UCSD-AML1 (cell line): Measurements from ENCODE around the gene SLC7A14.

ENCODE experiments used
- DNase-seq: peaks from one replicate; lab custom pipeline; 2025; ENCODE audit not compliant: unreplicated experiment; lab: John Stamatoyannopoulos, UW

Gene SLC7A14

DNA sequence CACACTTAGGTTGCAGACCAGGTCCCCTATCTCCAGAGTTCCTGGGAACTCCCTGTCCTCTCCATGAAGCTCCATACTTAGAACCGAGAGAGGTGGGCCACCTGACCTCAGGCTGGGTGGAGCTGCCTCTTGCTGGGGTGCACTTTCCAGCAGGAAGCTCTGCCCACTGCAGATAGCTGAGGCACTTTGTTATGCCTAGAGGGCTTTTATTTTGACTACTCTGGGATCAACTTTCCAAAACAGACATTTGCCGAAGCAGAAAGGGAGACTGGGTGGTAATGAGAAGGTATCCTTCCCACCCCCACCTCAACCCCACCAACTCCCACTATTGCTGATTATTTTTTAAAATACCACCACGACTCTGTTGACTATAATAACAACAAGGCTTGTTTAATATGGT is 112.5 kb downstream of the SLC7A14 start:
- DNase-seq: no peak

DNA sequence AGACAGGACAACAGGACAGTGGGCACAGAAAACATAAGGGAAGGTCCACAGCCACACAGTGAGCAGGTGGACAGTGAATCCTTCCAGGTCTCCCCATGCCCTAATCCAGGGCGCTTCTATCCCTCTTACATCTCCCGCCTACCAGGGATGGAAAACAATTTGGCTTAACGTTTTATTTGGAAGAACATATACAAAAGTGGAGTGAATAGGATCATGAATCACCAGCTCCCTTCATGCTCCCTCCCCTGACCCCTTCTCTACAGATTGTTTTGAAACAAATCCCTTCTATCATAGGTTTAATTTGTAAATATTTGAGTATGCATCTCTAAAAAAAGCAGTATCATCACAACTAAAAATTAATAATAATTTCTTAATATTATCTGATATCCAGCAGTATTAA is 114.7 kb downstream of the SLC7A14 start:
- no peak for DNase-seq

DNA sequence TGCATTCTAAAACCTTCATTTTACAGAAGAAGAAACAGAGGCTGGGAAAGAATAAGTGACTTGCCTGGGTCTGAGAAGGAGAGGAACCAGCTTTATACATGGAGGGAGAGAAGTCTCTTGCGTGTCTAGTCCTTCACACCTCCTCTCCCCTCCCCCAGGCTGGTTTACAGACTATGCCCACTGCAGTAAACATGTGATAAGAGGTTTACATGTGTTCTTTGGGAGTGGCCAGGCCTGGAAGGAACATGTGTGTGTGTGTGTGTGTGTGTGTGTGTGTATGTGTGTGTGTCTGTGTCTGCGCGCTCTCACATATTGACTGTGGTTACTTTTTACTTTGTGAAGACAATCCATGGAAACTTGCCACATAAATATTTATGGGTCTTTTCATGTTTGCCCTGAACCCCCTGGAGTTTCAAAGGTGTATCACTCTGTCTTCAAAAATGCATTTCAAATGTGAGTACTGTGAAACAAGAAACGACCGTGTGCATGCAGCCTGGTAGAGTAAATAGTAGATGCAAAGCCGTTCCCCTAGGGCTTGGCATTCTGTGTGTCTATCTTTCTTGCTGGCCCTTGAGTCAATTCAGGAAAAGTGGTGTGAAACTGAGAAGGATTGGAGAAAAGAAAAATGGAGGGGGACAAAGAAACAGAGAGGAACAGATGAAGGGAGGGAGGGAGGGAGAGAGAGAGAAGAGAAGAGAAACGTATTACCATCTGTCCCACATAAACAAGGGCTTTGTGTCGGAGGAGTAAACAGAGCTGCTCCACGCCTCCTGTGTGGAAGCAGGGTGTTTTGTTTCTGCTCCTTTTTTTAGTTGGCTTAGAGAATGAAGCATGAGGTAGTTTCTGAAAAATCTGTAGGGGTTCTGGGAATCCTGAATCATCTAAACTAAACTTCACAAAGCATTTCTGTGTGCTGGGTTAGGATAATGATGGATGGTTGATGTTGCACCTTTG is 115.5 kb downstream of the SLC7A14 start:
- DNase-seq: no peak

DNA sequence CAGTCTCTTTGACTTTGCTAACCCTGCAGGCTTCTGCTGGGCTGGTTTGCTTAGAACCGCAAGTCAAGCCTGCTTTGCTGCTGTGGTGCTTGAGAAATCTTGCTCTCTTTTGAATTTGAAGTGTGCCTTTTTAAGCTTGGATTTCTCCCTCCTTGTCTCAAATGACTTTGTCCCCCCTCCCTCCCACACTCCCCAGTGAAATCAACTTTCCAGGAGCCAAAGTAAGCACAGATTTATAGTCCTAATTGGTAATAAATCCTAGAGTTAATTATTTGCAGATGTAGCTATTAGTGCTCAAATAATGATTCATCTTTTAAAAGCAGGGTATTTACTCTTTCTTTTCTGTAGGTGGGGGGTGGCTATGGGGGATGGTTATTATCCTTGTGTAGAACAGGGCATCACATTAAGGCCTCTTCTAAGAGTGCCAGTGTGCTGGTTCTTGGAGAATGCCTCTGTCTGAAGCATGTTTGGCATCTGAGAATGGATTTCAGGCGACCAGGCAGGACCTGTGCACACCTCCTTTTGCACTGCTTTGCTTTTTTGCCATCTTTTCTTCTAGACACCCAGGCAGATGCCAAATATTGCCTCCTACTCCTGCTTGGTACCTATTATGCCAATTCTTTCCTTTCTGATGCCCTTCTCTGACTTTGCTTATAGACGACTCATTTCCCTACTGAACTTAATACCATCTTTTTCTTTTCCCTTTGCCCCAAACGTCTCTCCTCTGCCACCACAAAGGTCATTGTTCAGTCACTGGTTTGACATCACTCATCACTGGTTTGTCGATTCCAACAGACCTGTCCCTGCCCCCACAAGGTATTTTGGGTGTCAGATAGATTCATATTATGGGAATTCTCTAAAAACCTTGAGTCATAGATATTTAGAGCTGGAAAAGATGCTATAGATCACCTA is 116.5 kb downstream of the SLC7A14 start:
- no peak for DNase-seq

DNA sequence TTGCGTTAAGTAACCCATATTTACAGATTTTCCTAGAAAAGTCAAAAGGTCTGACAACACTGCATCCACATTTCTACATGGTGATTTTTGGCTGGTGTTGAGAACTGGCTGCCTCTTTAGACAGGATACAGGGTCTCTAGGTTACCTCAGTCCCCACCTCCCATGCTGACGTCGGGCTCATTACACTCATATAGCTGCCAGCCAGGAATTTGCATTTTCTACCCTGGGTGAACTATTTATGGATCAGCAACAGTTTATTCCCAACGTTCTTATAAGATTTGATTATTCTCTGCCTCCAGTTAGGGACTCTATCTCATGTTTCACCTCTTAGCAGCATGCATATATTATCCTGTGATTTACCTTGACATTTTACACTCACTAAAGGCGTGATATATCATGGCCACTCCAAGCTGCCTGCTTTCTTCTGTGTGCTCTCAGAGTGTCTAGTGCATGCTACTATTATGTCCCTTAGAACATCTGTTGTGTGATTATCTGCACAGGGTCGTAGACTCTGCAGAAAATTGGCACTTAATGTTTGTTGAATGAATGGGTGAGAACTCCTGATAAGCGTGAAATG is 118.2 kb downstream of the SLC7A14 start:
- DNase-seq: no peak

DNA sequence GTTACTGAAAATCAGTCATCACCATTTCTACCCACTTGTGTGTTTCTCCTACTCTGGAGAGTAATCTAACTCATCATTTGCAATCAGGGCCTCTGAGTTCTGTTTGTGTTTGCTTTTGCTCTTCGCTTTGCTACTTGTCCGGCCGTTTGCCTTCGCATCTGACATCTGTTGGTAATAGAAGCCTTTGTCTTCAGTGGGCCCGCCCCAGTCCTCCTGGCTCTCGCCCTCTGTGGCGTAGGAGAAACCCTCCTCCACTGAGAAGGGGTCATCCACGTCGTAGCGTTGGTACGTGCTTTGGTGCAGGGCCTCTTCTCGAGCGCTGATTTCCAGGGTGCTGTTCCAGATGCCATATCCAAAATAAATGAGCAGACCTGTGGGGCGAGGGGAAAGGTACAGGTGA is 118.9 kb downstream of the SLC7A14 start:
- no peak for DNase-seq

DNA sequence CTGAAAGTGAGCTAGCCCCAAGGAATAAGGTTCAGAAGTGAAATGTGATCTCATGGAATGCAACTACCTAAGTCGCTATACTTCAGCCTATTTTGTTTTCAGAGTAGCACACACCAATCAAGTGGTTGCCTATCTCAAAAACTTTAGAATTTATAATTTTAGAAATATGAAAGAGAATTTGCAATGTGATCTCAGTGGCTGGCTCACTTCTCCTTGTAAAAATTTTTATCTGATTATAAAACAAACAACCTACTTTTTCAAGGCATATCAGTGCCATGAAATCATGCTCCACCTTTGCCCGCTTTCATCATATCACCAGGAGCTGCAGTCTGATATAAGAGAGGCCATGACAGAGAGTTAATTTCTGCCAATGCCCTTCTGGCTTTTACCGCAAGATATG is 119.9 kb downstream of the SLC7A14 start:
- DNase-seq: no peak

DNA sequence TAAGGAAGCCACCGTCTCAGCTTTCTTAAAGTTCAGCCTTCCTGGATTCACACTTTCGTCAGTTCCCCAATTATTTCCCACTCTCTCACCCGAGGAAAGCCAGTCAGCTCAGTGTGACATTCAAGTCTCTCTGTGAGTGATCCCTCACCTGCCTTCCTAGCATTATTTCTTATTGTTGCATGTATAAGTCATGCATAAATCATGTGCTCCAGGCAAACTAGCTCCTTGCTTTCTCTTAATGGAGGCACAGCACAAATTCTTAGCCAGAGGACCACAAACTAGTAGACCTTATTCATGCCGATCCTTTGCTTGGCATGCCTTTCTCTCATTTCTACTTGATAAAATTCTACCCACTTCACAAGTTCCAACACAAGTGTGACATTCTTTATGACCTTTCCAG is 122.9 kb downstream of the SLC7A14 start:
- no peak for DNase-seq

DNA sequence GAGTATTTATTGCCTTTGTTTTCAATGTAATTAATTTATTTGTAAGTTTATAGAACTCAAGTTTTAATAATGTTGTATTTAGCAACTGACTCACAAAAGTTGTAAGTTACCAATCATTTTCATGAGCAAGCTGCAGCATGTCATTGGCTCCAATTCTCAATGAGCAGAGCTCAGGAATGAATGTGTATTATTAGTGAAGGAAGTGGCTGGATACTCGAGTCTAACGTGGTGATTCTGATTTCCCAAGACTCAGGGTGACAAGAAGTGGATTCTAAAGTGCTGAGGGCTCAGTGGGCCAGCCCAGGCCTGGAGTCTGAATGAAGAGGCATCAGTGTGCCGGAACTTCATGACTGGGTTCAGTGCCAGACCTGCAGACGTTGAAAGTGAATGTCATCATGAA is 127.6 kb downstream of the SLC7A14 start:
- no peak for DNase-seq

DNA sequence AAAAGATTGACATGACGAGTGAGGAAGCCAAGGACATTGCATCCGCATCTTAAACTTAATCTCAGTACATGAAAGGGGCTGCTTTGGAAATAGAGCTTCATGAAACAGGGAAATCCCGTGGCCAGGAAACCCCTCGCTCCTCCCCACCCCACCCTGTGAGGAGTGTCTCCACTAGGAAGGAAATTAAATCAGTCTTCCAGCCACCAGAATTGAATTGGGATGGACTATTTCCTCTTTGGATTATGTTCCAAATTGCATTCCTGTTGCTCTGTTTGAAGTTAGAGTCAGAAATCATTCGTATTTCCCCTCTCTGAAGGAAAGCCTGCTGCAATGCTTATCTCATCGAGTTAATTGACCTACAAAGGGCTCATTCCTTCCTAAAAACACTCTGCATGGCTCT is 131.4 kb downstream of the SLC7A14 start:
- DNase-seq: no peak

DNA sequence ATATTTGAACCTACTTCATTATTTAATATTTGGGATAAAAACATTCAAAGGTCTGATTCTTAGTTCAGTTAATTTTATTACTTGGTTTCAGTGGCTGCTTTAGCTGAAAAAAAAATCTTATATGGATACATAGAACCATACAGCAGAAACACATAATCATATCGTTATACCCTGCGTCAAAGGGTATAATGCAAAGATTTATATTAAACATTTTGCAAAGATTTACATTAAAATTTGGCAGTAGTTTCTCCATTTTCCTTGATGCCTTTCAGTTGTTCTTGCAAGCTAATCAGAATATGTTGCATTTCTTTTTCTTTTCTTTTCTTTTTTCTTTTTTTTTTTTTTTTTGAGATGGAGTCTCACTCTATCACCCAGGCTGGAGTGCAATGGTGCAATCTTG is 135.8 kb downstream of the SLC7A14 start:
- DNase-seq: no peak

DNA sequence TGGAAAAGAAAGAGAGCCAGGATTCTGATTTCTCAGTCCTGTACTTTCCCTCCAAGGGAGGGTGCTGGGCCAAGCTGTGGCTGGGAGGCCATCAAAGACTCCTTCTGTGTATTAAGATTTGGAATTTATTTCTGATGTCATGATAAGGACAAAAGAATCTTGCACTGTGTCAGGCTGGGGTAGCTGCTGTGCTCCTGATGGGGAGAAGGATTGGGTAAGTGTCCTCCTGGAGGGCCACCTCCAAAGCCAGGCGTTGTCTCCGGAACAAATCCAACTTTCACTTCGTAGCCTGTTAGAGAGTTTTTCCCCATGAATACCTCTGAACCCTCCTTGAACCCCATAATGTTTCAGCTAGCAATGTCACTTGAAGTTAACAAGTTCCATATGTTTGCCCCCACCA is 137.3 kb downstream of the SLC7A14 start:
- no peak for DNase-seq

DNA sequence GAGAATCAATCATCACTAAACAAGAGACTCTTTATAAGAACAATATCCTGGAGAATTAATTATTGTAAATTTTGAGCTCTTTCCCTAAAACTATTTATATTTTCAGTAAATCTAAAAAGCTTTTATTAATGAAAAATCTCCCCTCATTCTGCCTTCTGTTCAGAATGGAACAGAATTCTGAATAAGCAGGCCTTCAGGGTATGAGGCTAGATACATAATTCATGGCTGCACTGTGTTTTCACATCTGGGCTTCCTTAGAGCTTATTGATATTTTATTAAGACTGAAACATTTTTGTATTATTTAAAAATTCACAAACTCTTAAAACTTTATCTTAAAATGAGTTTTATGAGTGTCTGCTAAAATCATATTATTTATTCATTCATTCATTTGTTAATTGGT is 142.4 kb downstream of the SLC7A14 start:
- no peak for DNase-seq

DNA sequence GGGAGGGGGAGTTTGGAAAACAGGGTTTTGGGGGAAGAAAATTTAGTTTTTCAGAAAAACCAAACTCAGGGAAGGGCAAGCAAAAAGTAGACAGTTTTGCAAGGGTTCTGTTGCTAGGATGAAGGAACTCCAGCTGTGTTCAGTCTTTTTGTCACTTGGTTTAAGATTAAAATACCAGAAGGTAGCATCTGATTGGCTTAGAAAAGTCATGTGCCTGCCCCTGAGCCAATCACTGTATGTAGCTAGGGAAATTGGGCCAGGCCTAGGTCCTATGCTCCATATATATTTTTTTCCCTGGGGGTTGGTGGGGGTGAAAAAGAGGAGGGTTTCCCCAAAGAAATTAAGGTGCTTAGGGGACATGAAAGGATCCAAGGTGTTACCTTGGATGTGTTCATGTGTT is 142.9 kb downstream of the SLC7A14 start:
- DNase-seq: no peak

DNA sequence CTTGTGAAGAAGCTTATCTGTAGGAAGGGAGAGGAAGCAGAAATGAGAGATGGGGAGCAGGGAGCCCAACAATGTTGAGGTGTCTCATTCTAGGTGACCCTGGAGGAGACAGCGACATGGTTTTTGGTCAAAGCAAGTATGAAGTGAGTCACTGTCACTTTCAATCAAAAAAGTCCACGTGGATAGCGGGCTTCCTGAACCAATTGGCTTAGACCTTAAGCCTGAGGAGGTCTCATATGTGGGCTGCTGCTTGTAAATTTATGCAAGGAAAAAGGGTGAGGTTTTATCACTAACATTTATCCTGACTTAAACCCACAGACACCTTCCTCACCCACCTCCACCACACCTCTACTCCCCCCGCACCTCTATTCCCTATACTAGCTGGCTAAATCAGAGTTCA is 144.5 kb downstream of the SLC7A14 start:
- no peak for DNase-seq

DNA sequence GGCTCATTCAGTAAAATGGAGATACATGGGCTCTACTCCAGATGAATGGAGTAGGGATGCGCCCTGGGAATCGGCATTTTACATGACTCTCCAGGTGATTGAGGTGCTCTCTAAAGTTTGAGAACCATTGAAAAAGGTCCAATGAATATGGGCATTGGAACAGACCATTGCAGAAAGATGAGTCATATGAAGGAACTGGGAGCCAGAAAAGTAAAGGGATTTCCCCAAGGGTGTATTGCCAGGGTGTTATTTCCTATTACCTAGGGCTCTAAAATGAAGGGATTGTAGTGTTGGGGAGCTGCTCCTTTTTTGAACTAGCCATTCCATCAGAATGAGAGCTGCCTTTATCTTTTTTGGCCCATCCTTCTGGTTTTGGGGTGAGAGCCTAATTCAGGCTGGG is 145.5 kb downstream of the SLC7A14 start:
- no peak for DNase-seq

DNA sequence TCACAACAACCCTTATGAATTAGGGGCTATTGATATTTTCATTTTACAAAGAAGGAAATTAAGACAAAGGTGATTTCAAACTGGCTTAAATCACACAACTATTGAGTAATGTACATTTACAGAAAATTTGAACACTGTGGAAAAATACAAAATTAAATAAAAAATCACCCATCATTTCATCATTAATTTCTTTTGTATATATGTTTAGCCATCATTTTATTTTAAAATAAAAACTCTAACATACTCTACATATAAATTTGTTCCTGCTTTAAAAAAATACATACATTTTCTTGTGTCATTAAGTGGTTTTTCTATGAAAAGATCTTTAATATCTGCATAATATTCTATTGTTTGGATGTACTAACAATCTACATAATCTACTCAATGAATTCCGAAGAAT is 147.0 kb downstream of the SLC7A14 start:
- no peak for DNase-seq

DNA sequence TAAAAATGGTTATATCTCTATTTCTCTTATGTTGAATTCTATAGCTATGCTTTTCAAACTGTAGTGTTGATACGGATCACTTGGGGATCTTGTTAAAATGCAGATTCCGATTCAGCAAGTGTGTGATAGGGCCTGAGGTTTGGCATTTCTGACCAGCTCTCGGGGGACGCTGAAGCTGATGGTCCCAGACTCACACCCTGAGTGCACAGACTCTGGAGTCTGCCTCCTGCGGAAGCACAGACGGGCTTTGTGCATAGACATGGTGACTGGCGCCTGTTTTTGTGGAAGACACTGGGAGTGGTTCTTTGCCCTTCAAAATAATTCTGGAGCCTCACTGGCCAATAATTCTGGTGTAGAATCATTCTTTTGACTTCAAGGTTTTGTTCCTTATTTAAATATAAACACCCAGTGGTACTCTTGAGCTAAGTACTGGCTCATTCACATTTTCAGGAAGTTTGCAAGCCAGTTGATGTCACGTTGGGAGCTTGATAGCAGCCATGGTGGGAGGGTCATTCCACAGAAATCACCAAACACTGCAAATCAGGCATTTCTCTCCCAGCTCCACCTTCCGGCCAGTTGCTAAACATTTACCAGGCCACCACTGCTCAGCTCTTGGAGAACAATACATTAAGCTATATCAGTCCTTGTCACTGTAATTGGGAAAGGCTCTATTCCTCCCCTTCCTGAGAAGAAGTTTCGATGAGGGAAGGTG is 148.0 kb downstream of the SLC7A14 start:
- no peak for DNase-seq

DNA sequence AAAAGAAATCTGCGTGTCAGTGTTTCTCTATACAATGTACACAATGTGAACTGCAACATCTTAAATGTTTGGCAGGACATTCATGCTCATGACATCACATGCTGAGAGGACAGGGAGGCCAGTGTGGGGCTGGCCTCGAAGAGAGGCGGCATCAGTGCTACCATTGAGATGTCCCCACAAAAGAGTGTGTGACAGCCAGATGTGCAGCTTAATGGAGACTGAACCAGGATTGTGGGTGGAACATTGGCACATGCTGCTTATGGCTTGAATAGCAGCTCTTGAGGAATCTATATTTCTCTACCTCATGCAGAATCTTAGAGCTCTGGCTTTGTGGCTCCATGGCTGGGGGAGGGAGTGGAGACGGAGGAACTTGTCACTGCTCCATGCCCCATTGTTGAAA is 148.7 kb downstream of the SLC7A14 start:
- no peak for DNase-seq

DNA sequence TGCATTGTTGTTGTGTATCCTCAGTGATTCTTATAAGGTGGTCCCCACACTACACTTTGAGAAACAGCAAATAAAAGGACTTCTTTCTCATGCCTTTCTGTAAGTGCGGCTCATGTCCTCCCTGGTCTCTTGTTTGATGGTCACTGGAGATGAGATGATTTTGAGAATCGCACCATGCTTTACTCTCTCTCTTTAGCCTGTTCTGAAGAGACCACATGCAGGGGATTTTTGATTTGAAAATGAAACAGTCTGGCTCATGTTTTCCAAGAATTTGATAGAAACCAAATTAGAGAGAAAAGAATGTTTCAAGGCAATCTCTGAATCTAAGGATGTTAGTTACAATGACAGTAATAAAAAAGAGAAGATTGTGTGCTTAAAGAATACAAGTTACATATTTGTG is 149.2 kb downstream of the SLC7A14 start:
- no peak for DNase-seq

DNA sequence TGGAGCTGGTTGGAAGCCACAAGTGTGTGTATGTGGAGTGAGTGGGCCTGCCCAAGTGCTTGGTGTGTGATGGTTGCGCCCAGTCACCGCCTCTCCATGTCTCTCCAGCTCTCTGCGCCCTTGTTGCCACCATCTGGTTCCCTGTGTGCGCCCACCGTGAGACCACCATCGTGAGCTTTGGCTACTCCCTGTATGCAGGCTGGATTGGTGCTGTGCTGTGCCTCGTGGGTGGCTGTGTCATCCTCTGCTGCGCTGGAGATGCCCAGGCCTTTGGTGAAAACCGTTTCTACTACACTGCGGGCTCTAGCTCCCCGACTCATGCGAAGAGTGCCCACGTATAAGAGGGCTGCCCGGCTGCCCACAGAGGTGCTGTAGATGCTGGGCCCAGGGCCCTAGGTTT is 153.5 kb downstream of the SLC7A14 start:
- no peak for DNase-seq
